HepG2 (cell line): ENCODE results near the gene KAZN. TPM values are rescaled to one million over a fixed set of nuclear protein-coding genes. Genes with fewer than 3 reads are reported as not detected.

Experiments
- ATAC-seq: fragments of 200-7000 bp; cut with Tn5 transposase; 3 replicates; pipeline ENCODE4 v1.9.1; 2020; ENCODE audit warnings: mild to moderate bottlenecking, moderate library complexity
- BruUV-seq: library from RNA; stranded (reverse); fragments of 400-500 nt; replicated peaks from 2 replicates; lab custom pipeline; 2021; lab: Mats Ljungman, UMichigan
- CTCF ChIA-PET: fragments of 300-600 bp; formaldehyde crosslinking; extraction: SDS; loops from one replicate; lab custom pipeline; 2021; ENCODE audit warnings: low total read pairs, inconsistent platforms, low intra/inter-chr PET ratio; lab: Yijun Ruan, JAX
- POLR2A ChIA-PET: fragments of 350-600 bp; sonication (Branson Sonifier 250); formaldehyde crosslinking; loops from one replicate; lab custom pipeline; 2020; ENCODE audit warnings: antibody characterized with exemption, inconsistent platforms; lab: Yijun Ruan, JAX
- DNase-seq: peaks from one replicate; pipeline ENCODE4 v3.0.0-alpha.2; 2015; ENCODE audit warnings: low spot score
- FAIRE-seq: peaks from 3 replicates; lab custom pipeline; 2011; peaks lifted over from hg19 to GRCh38; lab: Jason Lieb, UNC
- H2AFZ ChIP-seq: one replicate; pipeline ENCODE4 v1.6.1; 2011; ENCODE audit warnings: low read length, inconsistent platforms
- H3K27ac ChIP-seq: fragments of 300-600 bp; 3 replicates; pipeline ENCODE4 v1.8.0; 2011; ENCODE audit warnings: mixed run types, mild to moderate bottlenecking, mixed read lengths, low read length, inconsistent platforms; ENCODE audit not compliant: insufficient read depth; ENCODE audit errors: extremely low read length
- H3K27me3 ChIP-seq, 2 experiments: fragments of 200-600 bp in 1 of 2; 2 replicates in 1 of 2; 3 replicates in 1 of 2; pipeline versions ENCODE4 v1.6.0 to v1.8.0; 2011; ENCODE audit warnings: low read length in 2 of 2, mild to moderate bottlenecking in 2 of 2, moderate library complexity in 2 of 2, inconsistent platforms in 1 of 2; ENCODE audit not compliant: insufficient read depth in 2 of 2, control insufficient read depth in 1 of 2
- H3K36me3 ChIP-seq, 2 experiments: fragments of 200-600 bp in 1 of 2; replicated peaks in 1 of 2; 2 replicates in 1 of 2; 3 replicates in 1 of 2; pipeline versions ENCODE4 v1.5.1 to v1.8.0; 2011; ENCODE audit warnings: low read length in 2 of 2, inconsistent platforms in 1 of 2; ENCODE audit not compliant: insufficient read depth in 2 of 2, control insufficient read depth in 1 of 2
- H3K4me1 ChIP-seq: 2 replicates; pipeline ENCODE4 v1.5.1; 2012; ENCODE audit warnings: low read length, inconsistent platforms; ENCODE audit not compliant: insufficient read depth
- H3K4me2 ChIP-seq: 2 replicates; pipeline ENCODE4 v1.6.0; 2011; ENCODE audit warnings: low read depth, low read length, inconsistent platforms
- H3K4me3 ChIP-seq, 3 experiments: fragments of 200-600 bp in 1 of 3; sonication (generic), shearing (Covaris generic) in 1 of 3; replicated peaks in 1 of 3; 2 replicates each; pipeline ENCODE4 v1.5.1; 2011 to 2016; ENCODE audit warnings: low read length in 3 of 3, inconsistent platforms in 2 of 3, low read depth in 2 of 3, mild to moderate bottlenecking in 2 of 3, control low read depth in 1 of 3, mixed read lengths in 1 of 3; ENCODE audit not compliant: insufficient read depth in 1 of 3
- H3K79me2 ChIP-seq: one replicate; pipeline ENCODE4 v1.6.1; 2011; ENCODE audit warnings: low read length, inconsistent platforms; ENCODE audit not compliant: insufficient read depth
- H3K9ac ChIP-seq: 2 replicates; pipeline ENCODE4 v1.6.0; 2011; ENCODE audit warnings: mild to moderate bottlenecking, low read depth, low read length, inconsistent platforms; ENCODE audit not compliant: insufficient read depth
- H3K9me3 ChIP-seq: 2 replicates; pipeline ENCODE4 v1.5.1; 2012; ENCODE audit warnings: mild to moderate bottlenecking, low read length
- H4K20me1 ChIP-seq: 2 replicates; pipeline ENCODE4 v1.6.0; 2011; ENCODE audit warnings: inconsistent platforms, mild to moderate bottlenecking, low read length, moderate library complexity; ENCODE audit not compliant: insufficient read depth
- CBX2 ChIP-seq, 2 experiments: fragments of 200-600 bp in 1 of 2; sonication (generic); formaldehyde crosslinking in 1 of 2; IDR thresholded peaks; 2 replicates each; pipeline versions ENCODE4 v1.7.0 to v1.8.1; 2018 to 2022; ENCODE audit warnings: low read depth in 2 of 2, low read length in 1 of 2, mild to moderate bottlenecking in 1 of 2, missing genetic modification reagents in 1 of 2
- CC2D1A ChIP-seq: sonication (generic); formaldehyde crosslinking; IDR thresholded peaks from 2 replicates; pipeline ENCODE4 v1.8.1; 2023; ENCODE audit warnings: mild to moderate bottlenecking, missing genetic modification reagents
- MED1 ChIP-seq: sonication (generic); formaldehyde crosslinking; IDR thresholded peaks from 2 replicates; pipeline ENCODE4 v1.4.0; 2020; ENCODE audit warnings: missing genetic modification reagents
- MEIS1 ChIP-seq: sonication (generic); formaldehyde crosslinking; IDR thresholded peaks from 2 replicates; pipeline ENCODE4 v1.9.0; 2021; ENCODE audit warnings: mild to moderate bottlenecking, missing genetic modification reagents, moderate library complexity, borderline replicate concordance
- ONECUT2 ChIP-seq: sonication (generic); formaldehyde crosslinking; IDR thresholded peaks from 2 replicates; pipeline ENCODE4 v1.4.0; 2020; ENCODE audit warnings: missing genetic modification reagents
- RBAK ChIP-seq: sonication (generic); formaldehyde crosslinking; IDR thresholded peaks from 2 replicates; pipeline ENCODE4 v1.5.1; 2020; ENCODE audit warnings: mild to moderate bottlenecking, missing genetic modification reagents
- RNF2 ChIP-seq: fragments of 450-650 bp; conservative IDR thresholded peaks from 2 replicates; pipeline ENCODE4 v1.6.1; 2016; ENCODE audit warnings: low read depth
- SATB2 ChIP-seq: sonication (generic); formaldehyde crosslinking; IDR thresholded peaks from 2 replicates; pipeline ENCODE4 v1.5.0; 2020; ENCODE audit warnings: missing genetic modification reagents
- TCF7L2 ChIP-seq: IDR thresholded peaks from 2 replicates; pipeline ENCODE4 v1.6.1; 2011; ENCODE audit warnings: mild to moderate bottlenecking, low read depth, low read length, moderate library complexity
- TEAD3 ChIP-seq: optimal IDR thresholded peaks from 2 replicates; pipeline ENCODE3; 2016; ENCODE audit warnings: borderline replicate concordance
- ZNF121 ChIP-seq: sonication (generic); formaldehyde crosslinking; IDR thresholded peaks from 2 replicates; pipeline ENCODE4 v1.5.0; 2020; ENCODE audit warnings: mild to moderate bottlenecking, missing genetic modification reagents
- ZNF530 ChIP-seq: sonication (generic); formaldehyde crosslinking; IDR thresholded peaks from 2 replicates; pipeline ENCODE4 v1.5.0; 2020; ENCODE audit warnings: low read depth, mild to moderate bottlenecking, missing genetic modification reagents
- ZNF83 ChIP-seq: sonication (generic); formaldehyde crosslinking; IDR thresholded peaks from 2 replicates; pipeline ENCODE4 v1.4.0; 2020; ENCODE audit warnings: missing genetic modification reagents, mild to moderate bottlenecking, borderline replicate concordance
- WGBS: methylation state at CpG from one replicate; pipeline ENCODE4 v1.1.6; 2017; ENCODE audit warnings: low lambda C conversion rate; 5-methylcytosine and 5-hydroxymethylcytosine counted together
- in situ Hi-C: cut with HindIII; loops from 2 replicates; pipeline ENCODE4 v1.10.0; 2017; ENCODE audit warnings: low pct_unique_long_range_greater_than_20kb; ENCODE audit not compliant: extremely low pct_ligation_motif_present
- intact Hi-C: fragments of 100-400 bp; cut with micrococcal nuclease; formaldehyde crosslinking; loops from one replicate; pipeline ENCODE4 v1.10.0; 2022; ENCODE audit not compliant: unreplicated experiment
- polyA plus RNA-seq, 8 experiments: library from polyadenylated mRNA; depleted of rRNA in 3 of 8; stranded (reverse) in 7 of 8; unstranded in 1 of 8; fragments of >200 nt; fragmentation: Illumina TruSeq in 4 of 8; extraction: Trizol in 4 of 8; gene quantifications; 2 replicates each; pipeline versions ENCODE4 v1.2.1 to v1.2.3, GENCODE V29; 2011 to 2016; ENCODE audit warnings: low read depth in 4 of 8, missing spikeins in 1 of 8, mixed read lengths in 1 of 8; ENCODE audit not compliant: insufficient read depth in 1 of 8
- total RNA-seq, 5 experiments: library from RNA; depleted of rRNA; stranded (reverse); fragments of >200 nt; fragmentation: Illumina TruSeq; extraction: Trizol; gene quantifications; 2 replicates each; pipeline ENCODE4 v1.2.3, GENCODE V29; 2016; ENCODE audit warnings: low read depth in 1 of 5
- TF ChIP-seq, protein P1 (sequence below): IDR thresholded peaks from 2 replicates; pipeline ENCODE4 v1.6.1; 2016; ENCODE audit warnings: mild to moderate bottlenecking, missing biosample characterization, missing genetic modification reagents
- TF ChIP-seq, protein P2 (sequence below): sonication (generic); formaldehyde crosslinking; IDR thresholded peaks from 2 replicates; pipeline ENCODE4 v1.4.0; 2020; ENCODE audit warnings: missing genetic modification reagents, borderline replicate concordance
- TF ChIP-seq, protein P3 (sequence below), 2 experiments: fragments of 450-650 bp in 1 of 2; sonication (generic) in 1 of 2; formaldehyde crosslinking; IDR thresholded peaks; 2 replicates each; pipeline versions ENCODE4 v1.5.0 to v1.8.0; 2020 to 2022; ENCODE audit warnings: mild to moderate bottlenecking in 1 of 2, missing genetic modification reagents in 1 of 2

Gene KAZN
- total and polyA plus RNA-seq, 2 of the 13 experiments (the other 11 are each of a cell fraction or from before 2014, with no cell fraction given) = 10.4 to 13.5 TPM

DNA sequence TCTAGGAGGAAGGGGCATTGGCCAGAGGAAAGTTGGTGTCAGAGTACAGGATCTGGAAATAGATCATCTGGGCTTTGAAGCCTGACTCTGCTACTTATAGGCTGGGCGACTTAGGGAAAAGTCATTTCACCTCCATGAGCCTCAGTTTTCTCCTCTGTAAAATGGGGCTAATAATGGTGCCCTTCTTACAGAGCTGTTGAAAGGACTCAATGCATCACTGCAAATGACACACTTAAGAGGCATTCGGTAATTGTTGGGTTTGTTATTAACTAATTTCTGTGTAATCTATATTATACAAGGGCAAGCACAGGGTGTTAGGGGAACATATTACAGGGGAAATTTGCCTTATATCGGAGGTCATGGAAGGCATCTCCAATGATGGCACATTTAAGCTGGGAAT, 96.1 kb downstream of the KAZN start:
- Histone ChIP-seq H3K27me3 (peaks cover 3 to 63% of the 10 kb centered on the region in 2 experiments; a peak in 4 of 5 replicates), H3K4me3 (no peak overlapping the region), H3K4me1 (peaks cover 5% of the 10 kb centered on the region; the same call in 1 of the 2 replicates), H3K79me2 (no peaks in the 10 kb centered on the region), H4K20me1 (no peaks in the 10 kb centered on the region), H3K27ac (no peak overlapping the region), H3K4me2 (no peak overlapping the region), H3K36me3 (no peaks in the 10 kb centered on the region), H3K9me3 (no peaks in the 10 kb centered on the region), H3K9ac (no peak overlapping the region), H2AFZ (no peak overlapping the region)
- DNase-seq = no peak
- no peak for FAIRE-seq
- no peak for ATAC-seq
- intact Hi-C loops = no loop called here
- 0% methylated on average over 3 of the region's 3 CpGs for WGBS
- ChIA-PET POLR2A (no interaction called here), CTCF (no interaction called here)
- TF ChIP-seq TEAD3 (CRISPR knock-in tag) (no peak), SATB2 (no peak), CBX2 (IDR thresholded peaks at IDR 0.05; ENCODE audit: low read depth, low read length) (no peak), CBX2 (CRISPR knock-in tag; IDR thresholded peaks at IDR 0.05; ENCODE audit: low read depth) (no peak), ZNF83 (CRISPR knock-in tag) (no peak), MEIS1 (no peak), CC2D1A (CRISPR knock-in tag) (no peak), ZNF121 (no peak), TCF7L2 (no peak)
- BruUV-seq = no TSS peak
- in situ Hi-C loops = no loop called here

DNA sequence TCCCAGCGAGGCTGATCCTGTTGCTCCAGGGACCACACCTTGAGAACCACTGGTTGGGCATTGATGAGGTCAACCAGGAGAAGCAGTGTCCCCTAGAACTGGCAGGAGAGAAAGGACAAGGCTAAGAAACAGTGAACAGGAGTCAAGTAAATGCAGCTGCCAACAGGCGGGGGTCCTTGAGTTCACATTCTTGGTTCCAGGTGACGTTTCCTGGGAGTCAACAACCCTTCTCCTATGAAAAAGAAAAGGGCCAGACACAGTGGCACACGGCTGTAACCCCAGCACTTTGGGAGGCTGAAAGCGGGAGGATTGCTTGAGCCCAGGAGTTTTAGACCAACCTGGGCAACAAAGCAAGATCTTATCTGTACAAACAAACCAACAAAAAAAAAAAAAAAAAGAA, 98.3 kb downstream of the KAZN start:
- Histone ChIP-seq H3K27ac (no peak overlapping the region), H3K27me3 (peaks cover 3 to 58% of the 10 kb centered on the region in 2 experiments; a peak in 4 of 5 replicates), H3K9ac (no peak overlapping the region), H3K4me3 (no peak overlapping the region), H3K9me3 (no peaks in the 10 kb centered on the region), H3K4me1 (peaks cover 9% of the 10 kb centered on the region; the same call in 1 of the 2 replicates), H2AFZ (no peak overlapping the region), H3K4me2 (no peak overlapping the region), H4K20me1 (no peaks in the 10 kb centered on the region), H3K79me2 (no peaks in the 10 kb centered on the region), H3K36me3 (no peaks in the 10 kb centered on the region)
- WGBS = 2% methylated on average over 4 of the region's 5 CpGs
- POLR2A ChIA-PET = no interaction called here
- intact Hi-C loops = no loop called here
- BruUV-seq = no TSS peak
- in situ Hi-C loops = no loop called here
- FAIRE-seq (no peak), DNase-seq (no peak), ATAC-seq (no peak)
- CTCF ChIA-PET = no interaction called here
- TF ChIP-seq ONECUT2 (CRISPR knock-in tag) (no peak), RBAK (CRISPR knock-in tag) (no peak), ZNF530 (CRISPR knock-in tag) (no peak), RNF2 (no peak), MED1 (CRISPR knock-in tag) (no peak)
- TF ChIP-seq, protein P1, sequence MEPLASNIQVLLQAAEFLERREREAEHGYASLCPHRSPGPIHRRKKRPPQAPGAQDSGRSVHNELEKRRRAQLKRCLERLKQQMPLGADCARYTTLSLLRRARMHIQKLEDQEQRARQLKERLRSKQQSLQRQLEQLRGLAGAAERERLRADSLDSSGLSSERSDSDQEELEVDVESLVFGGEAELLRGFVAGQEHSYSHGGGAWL (CRISPR knock-in tag) = no peak
- TF ChIP-seq, protein P2, sequence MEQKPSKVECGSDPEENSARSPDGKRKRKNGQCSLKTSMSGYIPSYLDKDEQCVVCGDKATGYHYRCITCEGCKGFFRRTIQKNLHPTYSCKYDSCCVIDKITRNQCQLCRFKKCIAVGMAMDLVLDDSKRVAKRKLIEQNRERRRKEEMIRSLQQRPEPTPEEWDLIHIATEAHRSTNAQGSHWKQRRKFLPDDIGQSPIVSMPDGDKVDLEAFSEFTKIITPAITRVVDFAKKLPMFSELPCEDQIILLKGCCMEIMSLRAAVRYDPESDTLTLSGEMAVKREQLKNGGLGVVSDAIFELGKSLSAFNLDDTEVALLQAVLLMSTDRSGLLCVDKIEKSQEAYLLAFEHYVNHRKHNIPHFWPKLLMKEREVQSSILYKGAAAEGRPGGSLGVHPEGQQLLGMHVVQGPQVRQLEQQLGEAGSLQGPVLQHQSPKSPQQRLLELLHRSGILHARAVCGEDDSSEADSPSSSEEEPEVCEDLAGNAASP (CRISPR knock-in tag) = no peak
- TF ChIP-seq, protein P3, sequence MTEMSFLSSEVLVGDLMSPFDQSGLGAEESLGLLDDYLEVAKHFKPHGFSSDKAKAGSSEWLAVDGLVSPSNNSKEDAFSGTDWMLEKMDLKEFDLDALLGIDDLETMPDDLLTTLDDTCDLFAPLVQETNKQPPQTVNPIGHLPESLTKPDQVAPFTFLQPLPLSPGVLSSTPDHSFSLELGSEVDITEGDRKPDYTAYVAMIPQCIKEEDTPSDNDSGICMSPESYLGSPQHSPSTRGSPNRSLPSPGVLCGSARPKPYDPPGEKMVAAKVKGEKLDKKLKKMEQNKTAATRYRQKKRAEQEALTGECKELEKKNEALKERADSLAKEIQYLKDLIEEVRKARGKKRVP (CRISPR knock-in tag; IDR thresholded peaks at IDR 0.05) = no peak
